KMS-11 (cell line): Measurements from ENCODE around the gene ATP6V1D.
A peak's percentile ranks its signal among the peaks of the same experiment; 100 is the strongest.
"Not testable (repeated sequence)": the region's sequence is repeated elsewhere in the genome, so short reads cannot be mapped to it uniquely, and the experiment has no call there.

Experiments
- H2AFZ ChIP-seq: fragments of 200-600 bp; sonication (generic); 2 replicates; pipeline ENCODE4 v1.6.1; 2016; ENCODE audit warnings: antibody characterized with exemption, mixed run types, low read depth
- H3K27ac ChIP-seq: fragments of 200-600 bp; sonication (generic); 2 replicates; pipeline ENCODE4 v1.6.1; 2016; ENCODE audit warnings: mild to moderate bottlenecking, mixed run types
- H3K27me3 ChIP-seq: fragments of 200-600 bp; sonication (generic); 2 replicates; pipeline ENCODE4 v1.6.1; 2017; ENCODE audit warnings: mild to moderate bottlenecking, low read depth, mixed run types, moderate library complexity; ENCODE audit not compliant: insufficient read depth
- H3K36me3 ChIP-seq: fragments of 200-600 bp; sonication (generic); 2 replicates; pipeline ENCODE4 v1.6.1; 2017; ENCODE audit warnings: mild to moderate bottlenecking, mixed run types; ENCODE audit not compliant: insufficient read depth
- H3K4me1 ChIP-seq: fragments of 200-600 bp; sonication (generic); 2 replicates; pipeline ENCODE4 v1.6.1; 2016; ENCODE audit warnings: mild to moderate bottlenecking, low read depth, mixed run types; ENCODE audit not compliant: poor library complexity, severe bottlenecking
- H3K4me2 ChIP-seq: fragments of 200-600 bp; sonication (generic); 2 replicates; pipeline ENCODE4 v1.7.0; 2016; ENCODE audit warnings: mild to moderate bottlenecking, mixed run types
- H3K4me3 ChIP-seq: fragments of 200-600 bp; sonication (generic); IDR thresholded peaks from 2 replicates; pipeline ENCODE4 v1.6.1; 2017; ENCODE audit warnings: low read depth, low read length, mixed read lengths; ENCODE audit not compliant: insufficient read depth
- H3K79me2 ChIP-seq: fragments of 200-600 bp; sonication (generic); 2 replicates; pipeline ENCODE4 v1.6.1; 2016; ENCODE audit warnings: low read depth, mixed run types; ENCODE audit not compliant: insufficient read depth
- H3K9ac ChIP-seq: fragments of 200-600 bp; sonication (generic); 2 replicates; pipeline ENCODE4 v1.6.1; 2016; ENCODE audit warnings: mild to moderate bottlenecking, mixed run types
- H4K20me1 ChIP-seq: fragments of 200-600 bp; sonication (generic); 2 replicates; pipeline ENCODE4 v1.6.1; 2016; ENCODE audit warnings: mild to moderate bottlenecking, mixed run types; ENCODE audit not compliant: insufficient read depth
- CTCF ChIP-seq: fragments of 200-600 bp; sonication (generic); conservative IDR thresholded peaks from 2 replicates; pipeline ENCODE4 v1.6.1; 2017; ENCODE audit warnings: low read depth, mild to moderate bottlenecking, antibody characterized with exemption, low read length, moderate library complexity, mixed read lengths

Gene ATP6V1D

GRCh38 chr14:67359775-67360469 is at the start of gene ATP6V1D, which contains the start of gene EIF2S1:
TSS of gene ATP6V1D (minus strand) at chr14:67359804. CDS start at chr14:67359698, 106 bp downstream.
TSS of gene EIF2S1 (plus strand) at chr14:67360328. CDS start at chr14:67364768, 4,440 bp downstream.
- TF ChIP-seq CTCF, result peak; percentile 98
- Histone ChIP-seq H3K4me3 (no peak within 1 kb of the TSS), H3K79me2 (peaks cover 54% of the 10 kb centered on the region), H3K27me3 (no peaks in the 10 kb centered on the region), H3K9ac (peak within 1 kb of the TSS; percentile 83), H3K27ac (peak within 1 kb of the TSS; percentile 79), H2AFZ (peak within 1 kb of the TSS; percentile 75), H3K4me1 (peaks cover 50% of the 10 kb centered on the region), H3K4me2 (peak within 1 kb of the TSS; percentile 78), H4K20me1 (no peaks in the 10 kb centered on the region), H3K36me3 (no peaks in the 10 kb centered on the region)

GRCh38 chr14:67408122-67408801 is 48.7 kb upstream of the ATP6V1D start:
- not testable (repeated sequence) for H3K36me3 ChIP-seq, H3K27me3 ChIP-seq, H3K4me3 ChIP-seq, H3K4me2 ChIP-seq, H4K20me1 ChIP-seq, H3K79me2 ChIP-seq, H2AFZ ChIP-seq, H3K4me1 ChIP-seq, H3K27ac ChIP-seq, H3K9ac ChIP-seq

GRCh38 chr14:67405771-67406170 is 46.2 kb upstream of the ATP6V1D start:
- TF ChIP-seq CTCF, result no peak
- Histone ChIP-seq H3K79me2 (no peaks in the 10 kb centered on the region), H4K20me1 (no peaks in the 10 kb centered on the region), H3K4me2 (no peak overlapping the region), H3K27me3 (no peaks in the 10 kb centered on the region), H2AFZ (no peak overlapping the region), H3K9ac (no peak overlapping the region), H3K4me3 (no peak overlapping the region), H3K4me1 (no peaks in the 10 kb centered on the region), H3K36me3 (no peaks in the 10 kb centered on the region), H3K27ac (no peak overlapping the region)

- no peaks in the 10 kb centered on the region for H3K36me3 ChIP-seq
- H3K4me2 ChIP-seq, result no peak overlapping the region
- H3K4me1 ChIP-seq, result no peaks in the 10 kb centered on the region
- H3K9ac ChIP-seq, result no peak overlapping the region
- H3K27ac ChIP-seq, result no peak overlapping the region
- H3K4me3 ChIP-seq, result no peak overlapping the region
- H3K27me3 ChIP-seq, result no peaks in the 10 kb centered on the region
- no peak for TF ChIP-seq CTCF
- no peaks in the 10 kb centered on the region for H4K20me1 ChIP-seq
- no peak overlapping the region for H2AFZ ChIP-seq
- H3K79me2 ChIP-seq, result no peaks in the 10 kb centered on the region
Observed at GRCh38 chr14:67400434-67400833, 40.8 kb upstream of the ATP6V1D start.

GRCh38 chr14:67397536-67397935 is 37.9 kb upstream of the ATP6V1D start:
- Histone ChIP-seq H3K9ac (no peak overlapping the region), H3K27ac (no peak overlapping the region), H3K4me2 (no peak overlapping the region), H3K79me2 (no peaks in the 10 kb centered on the region), H4K20me1 (no peaks in the 10 kb centered on the region), H3K4me1 (no peaks in the 10 kb centered on the region), H3K4me3 (no peak overlapping the region), H3K27me3 (no peaks in the 10 kb centered on the region), H3K36me3 (no peaks in the 10 kb centered on the region), H2AFZ (no peak overlapping the region)
- TF ChIP-seq CTCF, result no peak
